ENCODE measurements around the gene YWHAG. TPM values are rescaled to one million over a fixed set of nuclear protein-coding genes. Genes with fewer than 3 reads are reported as not detected.

Gene YWHAG
- total and polyA plus RNA-seq, 2 of the 13 experiments (the other 11 are each of a cell fraction or from before 2014, with no cell fraction given), result 36.9 to 67.5 TPM

- peak; percentile 54 for TF ChIP-seq UBTF (CRISPR knock-in tag; IDR thresholded peaks at IDR 0.05)
- TF ChIP-seq REPIN1 (CRISPR knock-in tag; IDR thresholded peaks at IDR 0.05; ENCODE audit: borderline replicate concordance, low read depth), result no peak
- TF ChIP-seq HNRNPLL (IDR thresholded peaks at IDR 0.05; ENCODE audit: low read depth, low read length, poor library complexity, severe bottlenecking), result peak; percentile 22
- TF ChIP-seq KLF13 (CRISPR knock-in tag; IDR thresholded peaks at IDR 0.05), result peak; percentile 31; the same call in 1 of the 2 replicates
- peak; percentile 82 for TF ChIP-seq CEBPB (IDR thresholded peaks at IDR 0.05; ENCODE audit: borderline replicate concordance, low read depth, low read length)
- TF ChIP-seq E2F2 (CRISPR knock-in tag; IDR thresholded peaks at IDR 0.05; ENCODE audit: borderline replicate concordance), result no peak
- no peak for TF ChIP-seq FOSL1 (CRISPR knock-in tag; IDR thresholded peaks at IDR 0.05; ENCODE audit: borderline replicate concordance)
- no peak for TF ChIP-seq ZHX1 (CRISPR knock-in tag; IDR thresholded peaks at IDR 0.05; ENCODE audit: low read depth)
- 0 out of 2 replicates have a peak, but pooled peaks have one; percentile 4 for TF ChIP-seq ZMYM2 (CRISPR knock-in tag; IDR thresholded peaks at IDR 0.05)
- TF ChIP-seq ZNF674 (CRISPR knock-in tag; IDR thresholded peaks at IDR 0.05; ENCODE audit: low read depth), result 0 out of 2 replicates have a peak, but pooled peaks have one; percentile 71
- TF ChIP-seq RBFOX2 (IDR thresholded peaks at IDR 0.05; ENCODE audit: low read depth, low read length), result peak; percentile 30
- TF ChIP-seq HNRNPUL1 (IDR thresholded peaks at IDR 0.05; ENCODE audit: low read depth, low read length), result no peak
- peak; percentile 67; the same call in 1 of the 2 replicates for TF ChIP-seq BCL6 (CRISPR knock-in tag; IDR thresholded peaks at IDR 0.05)
- 0 out of 4 replicates have a peak, but pooled peaks of 1 of the 2 experiments have one; percentile 42 for TF ChIP-seq EP300 (IDR thresholded peaks at IDR 0.05; ENCODE audit: low read depth in 2 of 2, low read length in 2 of 2)
- TF ChIP-seq EP300 (CRISPR knock-in tag; IDR thresholded peaks at IDR 0.05; ENCODE audit: borderline replicate concordance), result no peak
- no peak for TF ChIP-seq ZNF136 (CRISPR knock-in tag; IDR thresholded peaks at IDR 0.05; ENCODE audit: low read depth)
- TF ChIP-seq HNRNPK (IDR thresholded peaks at IDR 0.05; ENCODE audit: low read depth, low read length, poor library complexity, severe bottlenecking), result peak; percentile 3
- TF ChIP-seq ZNF225 (CRISPR knock-in tag; IDR thresholded peaks at IDR 0.05), result no peak
- TF ChIP-seq GMEB1 (CRISPR knock-in tag; IDR thresholded peaks at IDR 0.05; ENCODE audit: borderline replicate concordance), result no peak
- 0 out of 2 replicates have a peak, but pooled peaks have one; percentile 23 for TF ChIP-seq ZNF598 (CRISPR knock-in tag; IDR thresholded peaks at IDR 0.05; ENCODE audit: borderline replicate concordance)
These were observed 40.1 kb downstream of the YWHAG start (continued) for GRCh38 chr7:76318488-76319353.
